ENCODE results near the gene GCH1. TPM values are rescaled to one million over a fixed set of nuclear protein-coding genes. Genes with fewer than 3 reads are reported as not detected.

GCH1 gene
- total RNA-seq, 1 donor from 2014 or later, result 3.6 TPM

- no peaks in the 10 kb centered on the region for H3K79me2 ChIP-seq (ENCODE audit: insufficient read depth, low read length)
- no peaks in the 10 kb centered on the region for H3K9me3 ChIP-seq (ENCODE audit: insufficient read depth, low read depth, low read length)
- TF ChIP-seq EZH2 (IDR thresholded peaks at IDR 0.05; ENCODE audit: insufficient read depth, low read length) (no peak), CTCF (IDR thresholded peaks at IDR 0.05; ENCODE audit: insufficient read depth, low read depth, low read length) (no peak)
- H3K9ac ChIP-seq (ENCODE audit: low read length), result no peak overlapping the region
- no peaks in the 10 kb centered on the region for H4K20me1 ChIP-seq (ENCODE audit: insufficient read depth, low read length)
- no peak for FAIRE-seq
- no peak overlapping the region for H3K27ac ChIP-seq (ENCODE audit: low read depth, low read length)
- H3K4me1 ChIP-seq (ENCODE audit: insufficient read depth, low read length), result no peaks in the 10 kb centered on the region
- no peak overlapping the region for H3K4me2 ChIP-seq (ENCODE audit: low read length)
- no peaks in the 10 kb centered on the region for H3K36me3 ChIP-seq (ENCODE audit: insufficient read depth, low read length)
- no peak overlapping the region for H3K4me3 Mint-ChIP-seq (ENCODE audit: unreplicated experiment)
- H2AFZ ChIP-seq (ENCODE audit: low read depth, low read length), result no peak overlapping the region
- H3K27me3 Mint-ChIP-seq (ENCODE audit: low read depth, unreplicated experiment), result peaks cover 2% of the 10 kb centered on the region
- H3K36me3 Mint-ChIP-seq (ENCODE audit: low read depth, unreplicated experiment), result no peaks in the 10 kb centered on the region
- H3K4me3 ChIP-seq (ENCODE audit: insufficient read depth, low read depth, low read length), result no peak overlapping the region
- H3K27ac Mint-ChIP-seq (ENCODE audit: unreplicated experiment), result no peak overlapping the region
- H3K4me1 Mint-ChIP-seq (ENCODE audit: low read depth, unreplicated experiment), result no peaks in the 10 kb centered on the region
- H3K9me3 Mint-ChIP-seq (ENCODE audit: unreplicated experiment), result peaks cover 5% of the 10 kb centered on the region
- no peak for DNase-seq (ENCODE audit: low read depth)
- H3K27me3 ChIP-seq (ENCODE audit: insufficient read depth, low read length), result peaks cover 3% of the 10 kb centered on the region
Observed at GRCh38 chr14:54834081-54834480, 68.5 kb downstream of the GCH1 start.

GRCh38 chr14:54830650-54831049, 72.0 kb downstream of the GCH1 start:
- Mint-ChIP-seq H3K4me3 (ENCODE audit: unreplicated experiment) (no peak overlapping the region), H3K36me3 (ENCODE audit: low read depth, unreplicated experiment) (no peaks in the 10 kb centered on the region), H3K9me3 (ENCODE audit: unreplicated experiment) (peaks cover 10% of the 10 kb centered on the region), H3K27ac (ENCODE audit: unreplicated experiment) (no peak overlapping the region), H3K4me1 (ENCODE audit: low read depth, unreplicated experiment) (no peaks in the 10 kb centered on the region), H3K27me3 (ENCODE audit: low read depth, unreplicated experiment) (peaks cover 5% of the 10 kb centered on the region)
- Histone ChIP-seq H3K4me3 (ENCODE audit: insufficient read depth, low read depth, low read length) (no peak overlapping the region), H3K79me2 (ENCODE audit: insufficient read depth, low read length) (no peaks in the 10 kb centered on the region), H3K4me1 (ENCODE audit: insufficient read depth, low read length) (no peaks in the 10 kb centered on the region), H3K9me3 (ENCODE audit: insufficient read depth, low read depth, low read length) (no peaks in the 10 kb centered on the region), H3K9ac (ENCODE audit: low read length) (no peak overlapping the region), H3K4me2 (ENCODE audit: low read length) (no peak overlapping the region), H3K27ac (ENCODE audit: low read depth, low read length) (no peak overlapping the region), H3K36me3 (ENCODE audit: insufficient read depth, low read length) (no peaks in the 10 kb centered on the region), H2AFZ (ENCODE audit: low read depth, low read length) (no peak overlapping the region), H3K27me3 (ENCODE audit: insufficient read depth, low read length) (peaks cover 3% of the 10 kb centered on the region), H4K20me1 (ENCODE audit: insufficient read depth, low read length) (no peaks in the 10 kb centered on the region)
- DNase-seq (ENCODE audit: low read depth) (no peak), FAIRE-seq (no peak)
- TF ChIP-seq EZH2 (IDR thresholded peaks at IDR 0.05; ENCODE audit: insufficient read depth, low read length) (no peak), CTCF (IDR thresholded peaks at IDR 0.05; ENCODE audit: insufficient read depth, low read depth, low read length) (no peak)

- H4K20me1 ChIP-seq (ENCODE audit: insufficient read depth, low read length), result no peaks in the 10 kb centered on the region
- no peak overlapping the region for H3K4me2 ChIP-seq (ENCODE audit: low read length)
- no peaks in the 10 kb centered on the region for H3K4me1 ChIP-seq (ENCODE audit: insufficient read depth, low read length)
- H3K4me3 ChIP-seq (ENCODE audit: insufficient read depth, low read depth, low read length), result no peak overlapping the region
- Mint-ChIP-seq H3K27ac (ENCODE audit: unreplicated experiment) (no peak overlapping the region), H3K9me3 (ENCODE audit: unreplicated experiment) (peaks cover 10% of the 10 kb centered on the region), H3K27me3 (ENCODE audit: low read depth, unreplicated experiment) (peaks cover 5% of the 10 kb centered on the region), H3K4me1 (ENCODE audit: low read depth, unreplicated experiment) (no peaks in the 10 kb centered on the region), H3K4me3 (ENCODE audit: unreplicated experiment) (no peak overlapping the region), H3K36me3 (ENCODE audit: low read depth, unreplicated experiment) (no peaks in the 10 kb centered on the region)
- H3K27me3 ChIP-seq (ENCODE audit: insufficient read depth, low read length), result peaks cover 3% of the 10 kb centered on the region
- no peaks in the 10 kb centered on the region for H3K36me3 ChIP-seq (ENCODE audit: insufficient read depth, low read length)
- TF ChIP-seq CTCF (IDR thresholded peaks at IDR 0.05; ENCODE audit: insufficient read depth, low read depth, low read length), result no peak
- TF ChIP-seq EZH2 (IDR thresholded peaks at IDR 0.05; ENCODE audit: insufficient read depth, low read length), result no peak
- FAIRE-seq, result no peak
- DNase-seq (ENCODE audit: low read depth), result no peak
- no peak overlapping the region for H2AFZ ChIP-seq (ENCODE audit: low read depth, low read length)
- no peak overlapping the region for H3K9ac ChIP-seq (ENCODE audit: low read length)
- H3K9me3 ChIP-seq (ENCODE audit: insufficient read depth, low read depth, low read length), result no peaks in the 10 kb centered on the region
- H3K27ac ChIP-seq (ENCODE audit: low read depth, low read length), result no peak overlapping the region
- no peaks in the 10 kb centered on the region for H3K79me2 ChIP-seq (ENCODE audit: insufficient read depth, low read length)
Observed at GRCh38 chr14:54829486-54830224, 73.0 kb downstream of the GCH1 start.
